Measurements from ENCODE around the gene PLXND1. TPM values are rescaled to one million over a fixed set of nuclear protein-coding genes. Genes with fewer than 3 reads are reported as not detected.
A peak's percentile ranks its signal among the peaks of the same experiment; 100 is the strongest.

Gene PLXND1
- total RNA-seq, 1 donor from 2014 or later: 1.7 TPM

GRCh38 chr3:129559565-129560079 lies 46.9 kb downstream of the PLXND1 start:
- no peaks in the 10 kb centered on the region for H3K36me3 Mint-ChIP-seq (ENCODE audit: low read depth)
- DNase-seq: no peak
- H3K9me3 Mint-ChIP-seq: no peaks in the 10 kb centered on the region

DNA sequence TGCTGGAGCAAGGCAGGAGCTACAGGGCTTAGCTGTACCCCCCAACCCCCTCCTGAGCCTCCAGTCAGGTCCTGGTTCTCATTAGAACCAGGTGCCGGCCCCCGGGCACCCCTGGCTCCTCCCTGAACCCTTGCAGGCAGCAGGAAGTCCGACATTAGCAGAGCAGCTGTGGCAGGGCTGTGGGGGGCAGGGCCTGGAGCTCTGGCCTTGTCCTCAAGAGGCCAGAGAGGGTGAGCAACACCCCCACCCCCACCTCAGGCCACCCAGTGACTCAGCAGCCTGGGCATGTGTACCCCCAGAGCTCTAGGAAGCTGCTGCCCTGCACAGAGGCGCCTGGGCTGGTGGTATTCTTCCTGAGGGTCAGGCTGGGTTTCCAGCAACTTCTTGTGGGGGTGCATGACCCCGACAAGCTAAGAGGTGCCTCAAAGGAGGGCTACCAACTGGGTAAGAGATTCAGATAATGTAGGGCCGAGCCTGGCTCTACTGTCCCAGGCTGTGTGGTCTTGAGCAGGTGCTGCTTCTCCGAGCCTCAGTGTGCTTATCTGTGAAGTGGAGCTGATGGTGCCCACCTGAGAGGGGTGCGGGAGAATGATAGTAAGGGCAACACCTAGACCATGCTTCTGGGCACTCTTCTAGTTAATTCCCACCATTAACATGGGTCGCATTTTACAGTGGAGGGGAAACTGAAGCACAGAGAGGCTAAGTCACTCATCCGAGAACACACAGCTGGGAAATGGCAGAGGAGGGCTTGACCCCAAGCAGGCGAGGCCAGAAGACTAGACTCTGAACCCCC lies 47.5 kb downstream of the PLXND1 start:
- no peak overlapping the region for H3K4me3 Mint-ChIP-seq
- no peak for DNase-seq
- H3K9me3 Mint-ChIP-seq: no peaks in the 10 kb centered on the region
- intact Hi-C loops (cut with micrococcal nuclease): no loop called here
- peaks cover 4% of the 10 kb centered on the region for H3K4me1 Mint-ChIP-seq
- H3K36me3 Mint-ChIP-seq (ENCODE audit: low read depth): no peaks in the 10 kb centered on the region
- H3K27ac Mint-ChIP-seq: no peak overlapping the region
- peaks cover 12% of the 10 kb centered on the region for H3K27me3 Mint-ChIP-seq

More at GRCh38 chr3:129559565-129560079, 46.9 kb downstream of the PLXND1 start:
- peaks cover 8% of the 10 kb centered on the region for H3K27me3 Mint-ChIP-seq
- H3K4me3 Mint-ChIP-seq: no peak overlapping the region
- peaks cover 4% of the 10 kb centered on the region for H3K4me1 Mint-ChIP-seq
- intact Hi-C loops (cut with micrococcal nuclease): no loop called here
- no peak overlapping the region for H3K27ac Mint-ChIP-seq

- H3K4me1 Mint-ChIP-seq: peaks cover 4% of the 10 kb centered on the region
- H3K4me3 Mint-ChIP-seq: no peak overlapping the region
- H3K27me3 Mint-ChIP-seq: peaks cover 14% of the 10 kb centered on the region
- no peak for DNase-seq
- no peak overlapping the region for H3K27ac Mint-ChIP-seq
- H3K36me3 Mint-ChIP-seq (ENCODE audit: low read depth): no peaks in the 10 kb centered on the region
- intact Hi-C loops (cut with micrococcal nuclease): no loop called here
- H3K9me3 Mint-ChIP-seq: no peaks in the 10 kb centered on the region
Observed at GRCh38 chr3:129558081-129558771, 48.2 kb downstream of the PLXND1 start.

GRCh38 chr3:129557548-129557894 lies 49.0 kb downstream of the PLXND1 start:
- H3K9me3 Mint-ChIP-seq: no peaks in the 10 kb centered on the region
- no peak for DNase-seq
- no peaks in the 10 kb centered on the region for H3K36me3 Mint-ChIP-seq (ENCODE audit: low read depth)
- peaks cover 18% of the 10 kb centered on the region for H3K27me3 Mint-ChIP-seq
- no peak overlapping the region for H3K4me3 Mint-ChIP-seq
- peaks cover 4% of the 10 kb centered on the region for H3K4me1 Mint-ChIP-seq
- no peak overlapping the region for H3K27ac Mint-ChIP-seq
- intact Hi-C loops (cut with micrococcal nuclease): no loop called here

GRCh38 chr3:129556890-129557547 lies 49.5 kb downstream of the PLXND1 start:
- H3K27me3 Mint-ChIP-seq: peaks cover 19% of the 10 kb centered on the region
- no peaks in the 10 kb centered on the region for H3K36me3 Mint-ChIP-seq (ENCODE audit: low read depth)
- no peak for DNase-seq
- H3K4me3 Mint-ChIP-seq: no peak overlapping the region
- intact Hi-C loops (cut with micrococcal nuclease): no loop called here
- no peaks in the 10 kb centered on the region for H3K9me3 Mint-ChIP-seq
- peaks cover 4% of the 10 kb centered on the region for H3K4me1 Mint-ChIP-seq
- H3K27ac Mint-ChIP-seq: no peak overlapping the region

DNA sequence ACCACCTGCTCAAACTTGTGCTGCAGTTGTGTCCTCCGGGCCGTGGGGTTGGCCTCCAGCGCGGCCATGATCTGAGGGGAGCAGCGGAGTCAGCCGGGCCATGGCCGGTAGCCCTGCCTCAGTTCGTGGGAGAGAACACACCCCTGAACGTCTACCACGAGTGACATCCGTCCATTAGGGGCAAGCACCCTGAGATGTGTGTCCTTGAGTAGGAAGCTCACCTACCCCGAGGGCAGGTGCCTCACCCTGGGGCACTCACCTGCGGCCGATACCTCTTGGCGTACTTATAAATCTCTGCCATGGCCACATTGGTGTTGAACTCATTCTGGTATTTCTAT lies 50.1 kb downstream of the PLXND1 start:
- H3K27me3 Mint-ChIP-seq: peaks cover 21% of the 10 kb centered on the region
- no peak overlapping the region for H3K27ac Mint-ChIP-seq
- DNase-seq: no peak
- H3K36me3 Mint-ChIP-seq (ENCODE audit: low read depth): no peaks in the 10 kb centered on the region
- H3K4me3 Mint-ChIP-seq: no peak overlapping the region
- H3K9me3 Mint-ChIP-seq: no peaks in the 10 kb centered on the region
- peaks cover 4% of the 10 kb centered on the region for H3K4me1 Mint-ChIP-seq
- intact Hi-C loops (cut with micrococcal nuclease): no loop called here

GRCh38 chr3:129555616-129556357 lies 50.7 kb downstream of the PLXND1 start:
- Mint-ChIP-seq H3K27ac (no peak overlapping the region), H3K27me3 (peaks cover 22% of the 10 kb centered on the region), H3K4me3 (no peak overlapping the region), H3K4me1 (peaks cover 4% of the 10 kb centered on the region), H3K9me3 (no peaks in the 10 kb centered on the region), H3K36me3 (ENCODE audit: low read depth) (no peaks in the 10 kb centered on the region)
- intact Hi-C loops (cut with micrococcal nuclease): no loop called here
- DNase-seq: no peak

- Mint-ChIP-seq H3K27me3 (peaks cover 22% of the 10 kb centered on the region), H3K36me3 (ENCODE audit: low read depth) (no peaks in the 10 kb centered on the region), H3K4me3 (no peak overlapping the region), H3K9me3 (no peaks in the 10 kb centered on the region), H3K4me1 (peaks cover 3% of the 10 kb centered on the region), H3K27ac (no peak overlapping the region)
- intact Hi-C loops (cut with micrococcal nuclease): no loop called here
- DNase-seq: no peak
Observed at GRCh38 chr3:129555153-129555550, 51.3 kb downstream of the PLXND1 start.

- DNase-seq: no peak
- Mint-ChIP-seq H3K9me3 (no peaks in the 10 kb centered on the region), H3K27ac (no peak overlapping the region), H3K4me3 (peak overlapping the region; percentile 1), H3K27me3 (peaks cover 22% of the 10 kb centered on the region), H3K4me1 (peaks cover 3% of the 10 kb centered on the region), H3K36me3 (ENCODE audit: low read depth) (no peaks in the 10 kb centered on the region)
- intact Hi-C loops (cut with micrococcal nuclease): no loop called here
Observed at GRCh38 chr3:129554356-129555152, 51.9 kb downstream of the PLXND1 start.

DNA sequence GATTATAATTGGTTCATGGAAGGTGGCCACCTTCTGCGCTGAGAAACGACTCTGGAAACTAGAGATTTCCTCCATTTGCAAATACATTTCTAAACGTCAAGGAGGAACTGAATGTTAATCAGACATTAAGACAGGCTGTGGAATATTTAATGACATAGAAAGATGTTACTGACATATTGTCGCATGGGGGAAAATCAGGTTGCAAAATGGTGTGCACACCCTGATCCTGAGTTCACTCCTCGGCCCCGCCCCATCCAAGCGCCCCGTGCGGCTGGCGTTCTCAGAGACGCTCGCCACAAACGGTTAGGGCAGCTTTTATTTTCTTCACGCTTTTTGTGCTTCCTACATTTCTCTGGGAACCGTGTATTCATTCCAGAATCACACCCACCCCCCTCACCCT lies 52.8 kb downstream of the PLXND1 start:
- intact Hi-C loops (cut with micrococcal nuclease): no loop called here
- H3K27ac Mint-ChIP-seq: no peak overlapping the region
- peaks cover 3% of the 10 kb centered on the region for H3K4me1 Mint-ChIP-seq
- H3K4me3 Mint-ChIP-seq: peak overlapping the region; percentile 1
- no peaks in the 10 kb centered on the region for H3K9me3 Mint-ChIP-seq
- no peak for DNase-seq
- peaks cover 22% of the 10 kb centered on the region for H3K27me3 Mint-ChIP-seq
- no peaks in the 10 kb centered on the region for H3K36me3 Mint-ChIP-seq (ENCODE audit: low read depth)

GRCh38 chr3:129553171-129553570 lies 53.3 kb downstream of the PLXND1 start:
- H3K27ac Mint-ChIP-seq: no peak overlapping the region
- intact Hi-C loops (cut with micrococcal nuclease): no loop called here
- no peak overlapping the region for H3K4me3 Mint-ChIP-seq
- no peaks in the 10 kb centered on the region for H3K4me1 Mint-ChIP-seq
- peaks cover 19% of the 10 kb centered on the region for H3K27me3 Mint-ChIP-seq
- no peaks in the 10 kb centered on the region for H3K36me3 Mint-ChIP-seq (ENCODE audit: low read depth)
- H3K9me3 Mint-ChIP-seq: no peaks in the 10 kb centered on the region
- DNase-seq: no peak

DNA sequence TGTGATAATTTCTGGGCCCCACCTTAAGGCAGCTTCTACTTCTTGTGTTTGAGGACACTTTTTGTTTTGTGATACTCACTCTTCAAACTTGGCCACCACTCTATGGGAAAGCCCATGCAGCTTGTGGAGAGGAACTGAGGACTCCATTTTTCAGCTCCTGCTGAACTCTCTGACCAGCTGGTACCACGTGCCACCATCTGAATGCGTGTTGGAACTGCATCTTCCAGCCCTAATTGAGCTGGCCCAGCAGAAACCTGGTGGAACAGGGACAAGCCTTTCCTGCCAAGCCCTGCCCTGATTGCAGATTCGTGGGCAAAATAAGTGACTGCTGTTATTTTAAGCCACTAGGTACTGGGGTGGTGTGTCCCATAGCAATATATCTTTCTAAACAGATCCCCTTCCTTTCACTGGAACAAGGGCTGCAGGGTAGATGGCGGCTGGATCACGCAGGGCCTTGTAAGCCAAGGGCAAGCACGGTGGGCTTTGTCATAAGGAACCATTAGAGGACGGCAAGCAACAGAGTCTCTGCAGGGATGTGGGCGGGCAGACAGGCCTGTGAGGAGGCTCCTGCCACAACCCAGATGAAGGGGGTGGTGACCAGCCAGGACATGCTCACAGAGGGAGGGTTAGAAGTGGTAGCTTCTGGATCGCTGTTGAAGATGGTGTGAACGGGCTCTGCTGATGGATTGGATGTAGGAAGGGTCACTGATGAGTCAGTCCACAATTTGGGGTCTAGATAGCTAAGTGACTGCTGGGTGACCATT lies 54.0 kb downstream of the PLXND1 start:
- H3K27me3 Mint-ChIP-seq: peaks cover 18% of the 10 kb centered on the region

More for the DNA sequence above, 54.0 kb downstream of the PLXND1 start:
- no peaks in the 10 kb centered on the region for H3K4me1 Mint-ChIP-seq
- H3K9me3 Mint-ChIP-seq: no peaks in the 10 kb centered on the region
- H3K36me3 Mint-ChIP-seq (ENCODE audit: low read depth): no peaks in the 10 kb centered on the region
- DNase-seq: no peak
- intact Hi-C loops (cut with micrococcal nuclease): no loop called here
- no peak overlapping the region for H3K27ac Mint-ChIP-seq
- H3K4me3 Mint-ChIP-seq: no peak overlapping the region

Measured in activated CD4-positive, alpha-beta T cell treated with anti-CD3 and anti-CD28 coated beads, Interleukin-2, amount 10 ng/mL, durations not matched to agents 24 days and 14 days (primary cell).